SK-N-MC (cell line): ENCODE measurements around the gene DEPDC1B.

ENCODE experiments used
- EZH2 ChIP-seq: fragments of 200-600 bp; sonication (generic); IDR thresholded peaks from one replicate; pipeline ENCODE4 v1.6.1; 2017; ENCODE audit warnings: antibody characterized with exemption
- FOXP2 ChIP-seq: optimal IDR thresholded peaks from 2 replicates; pipeline ENCODE3; 2011; ENCODE audit warnings: mild to moderate bottlenecking, moderate library complexity; ENCODE audit not compliant: insufficient read depth; ENCODE audit errors: extremely low read length, control extremely low read depth
- POLR2AphosphoS5 ChIP-seq: IDR thresholded peaks from 2 replicates; pipeline ENCODE4 v1.6.1; 2012; ENCODE audit warnings: mild to moderate bottlenecking, low read depth, low read length, borderline replicate concordance

DNA sequence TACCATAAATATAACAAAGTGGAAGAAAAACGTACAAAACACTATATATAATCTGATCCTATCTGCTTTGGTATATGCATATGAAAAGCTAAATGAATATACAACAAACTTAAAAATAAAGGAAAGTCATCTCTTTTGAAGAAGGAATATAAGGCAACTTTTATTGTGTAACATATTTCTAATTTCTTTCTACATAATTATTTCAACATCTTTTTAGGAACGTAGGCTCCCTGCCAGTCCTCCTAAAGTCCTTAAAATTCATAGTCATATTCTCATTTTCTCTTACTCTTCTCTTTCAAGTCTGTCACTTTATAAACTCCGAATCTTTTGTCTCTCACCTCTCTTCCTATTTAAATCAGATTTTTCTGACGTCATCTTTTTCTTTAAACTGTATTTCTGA, 9.6 kb downstream of the DEPDC1B start:
- TF ChIP-seq POLR2AphosphoS5 (no peak), EZH2 (no peak), FOXP2 (no peak)
